GM18909 (cell line): ENCODE measurements around the gene DDAH2.

ENCODE experiments used
- ATAC-seq: cut with Tn5 transposase; IDR thresholded peaks from one replicate; pipeline ENCODE4 v1.9.1; 2021; ENCODE audit warnings: mild to moderate bottlenecking; ENCODE audit not compliant: unreplicated experiment, poor library complexity

Gene DDAH2

GRCh38 chr6:31692353-31692752 lies 36.7 kb downstream of the DDAH2 start:
- ATAC-seq = no peak

GRCh38 chr6:31691564-31692108 lies 37.5 kb downstream of the DDAH2 start:
- ATAC-seq = no peak

- ATAC-seq = no peak
Measured at GRCh38 chr6:31691078-31691463, 38.0 kb downstream of the DDAH2 start.

- ATAC-seq = no peak
Measured at GRCh38 chr6:31690231-31691077, 38.6 kb downstream of the DDAH2 start.

- ATAC-seq = no peak
Measured at GRCh38 chr6:31689249-31690110, 39.6 kb downstream of the DDAH2 start.

GRCh38 chr6:31687860-31688693 lies 41.0 kb downstream of the DDAH2 start:
- ATAC-seq = no peak

GRCh38 chr6:31687321-31687720 lies 41.8 kb downstream of the DDAH2 start:
- ATAC-seq = no peak

- ATAC-seq = no peak
Measured at GRCh38 chr6:31686483-31686882, 42.6 kb downstream of the DDAH2 start.

- no peak for ATAC-seq
Measured at GRCh38 chr6:31683591-31683990, 45.5 kb downstream of the DDAH2 start.

GRCh38 chr6:31681135-31681671 lies 47.9 kb downstream of the DDAH2 start:
- no peak for ATAC-seq

GRCh38 chr6:31680226-31681134 lies 48.6 kb downstream of the DDAH2 start, which contains the start of gene LY6G5C:
Gene LY6G5C, minus strand, starts transcription at chr6:31681067. Its CDS starts 694 bp downstream, at chr6:31680373.
- no peak for ATAC-seq

- ATAC-seq = no peak
Measured at GRCh38 chr6:31677955-31678354, 51.1 kb downstream of the DDAH2 start.
